Measurements from ENCODE around the gene KLK4. TPM values are rescaled to one million over a fixed set of nuclear protein-coding genes. Genes with fewer than 3 reads are reported as not detected.

Gene KLK4
- total RNA-seq, result not detected
- long read RNA-seq, result 0 reads

- peak; percentile 37 for DNase-seq (ENCODE audit: low spot score)
These were observed at the start of gene KLK4 for GRCh38 chr19:50911206-50912101. KLK4 (minus strand) TSS chr19:50911395; CDS start chr19:50910738, 657 bp downstream.

GRCh38 chr19:50959731-50960500 lies 48.7 kb upstream of the KLK4 start:
- no peak for DNase-seq (ENCODE audit: low spot score)

- DNase-seq (ENCODE audit: low spot score), result no peak
These were observed 46.4 kb upstream of the KLK4 start for GRCh38 chr19:50957587-50957986.

- DNase-seq (ENCODE audit: low spot score), result no peak
These were observed 41.7 kb upstream of the KLK4 start, which contains the start of gene KLK5 for GRCh38 chr19:50952910-50953309. KLK5 (minus strand) TSS chr19:50953038; CDS start chr19:50952657, 381 bp downstream.

GRCh38 chr19:50949861-50950260 lies 38.7 kb upstream of the KLK4 start:
- no peak for DNase-seq (ENCODE audit: low spot score)

GRCh38 chr19:50947123-50947522 lies 35.9 kb upstream of the KLK4 start:
- DNase-seq (ENCODE audit: low spot score), result no peak

GRCh38 chr19:50944795-50945194 lies 33.6 kb upstream of the KLK4 start:
- no peak for DNase-seq (ENCODE audit: low spot score)

- no peak for DNase-seq (ENCODE audit: low spot score)
These were observed 32.1 kb upstream of the KLK4 start for GRCh38 chr19:50943074-50943828.

- DNase-seq (ENCODE audit: low spot score), result no peak
These were observed 28.4 kb upstream of the KLK4 start for GRCh38 chr19:50939596-50939995.

- no peak for DNase-seq (ENCODE audit: low spot score)
These were observed 22.4 kb upstream of the KLK4 start for GRCh38 chr19:50933640-50934039.

- no peak for DNase-seq (ENCODE audit: low spot score)
These were observed 21.5 kb upstream of the KLK4 start for GRCh38 chr19:50932690-50933083.

- DNase-seq (ENCODE audit: low spot score), result no peak
These were observed 21.0 kb upstream of the KLK4 start for GRCh38 chr19:50932018-50932689.

GRCh38 chr19:50931023-50931422 lies 19.8 kb upstream of the KLK4 start:
- no peak for DNase-seq (ENCODE audit: low spot score)

GRCh38 chr19:50928831-50929230 lies 17.6 kb upstream of the KLK4 start:
- no peak for DNase-seq (ENCODE audit: low spot score)

GRCh38 chr19:50926144-50926543 lies 14.9 kb upstream of the KLK4 start:
- DNase-seq (ENCODE audit: low spot score), result no peak

GRCh38 chr19:50925734-50926133 lies 14.5 kb upstream of the KLK4 start:
- DNase-seq (ENCODE audit: low spot score), result no peak

- no peak for DNase-seq (ENCODE audit: low spot score)
These were observed 13.4 kb upstream of the KLK4 start for GRCh38 chr19:50924586-50924985.

GRCh38 chr19:50922317-50922853 lies 11.2 kb upstream of the KLK4 start:
- no peak for DNase-seq (ENCODE audit: low spot score)

- no peak for DNase-seq (ENCODE audit: low spot score)
These were observed 10.5 kb upstream of the KLK4 start for GRCh38 chr19:50921426-50922316.

GRCh38 chr19:50916069-50916468 lies 4.9 kb upstream of the KLK4 start:
- no peak for DNase-seq (ENCODE audit: low spot score)
